HepG2 (cell line): ENCODE results near the gene RBP3. TPM values are rescaled to one million over a fixed set of nuclear protein-coding genes. Genes with fewer than 3 reads are reported as not detected.

Experiments used
- ATAC-seq: fragments of 200-7000 bp; cut with Tn5 transposase; 3 replicates; pipeline ENCODE4 v1.9.1; 2020; ENCODE audit warnings: mild to moderate bottlenecking, moderate library complexity
- BruUV-seq: library from RNA; stranded (reverse); fragments of 400-500 nt; replicated peaks from 2 replicates; lab custom pipeline; 2021; lab: Mats Ljungman, UMichigan
- CTCF ChIA-PET: fragments of 300-600 bp; formaldehyde crosslinking; extraction: SDS; loops from one replicate; lab custom pipeline; 2021; ENCODE audit warnings: low total read pairs, inconsistent platforms, low intra/inter-chr PET ratio; lab: Yijun Ruan, JAX
- POLR2A ChIA-PET: fragments of 350-600 bp; sonication (Branson Sonifier 250); formaldehyde crosslinking; loops from one replicate; lab custom pipeline; 2020; ENCODE audit warnings: antibody characterized with exemption, inconsistent platforms; lab: Yijun Ruan, JAX
- DNase-seq: peaks from one replicate; pipeline ENCODE4 v3.0.0-alpha.2; 2015; ENCODE audit warnings: low spot score
- FAIRE-seq: peaks from 3 replicates; lab custom pipeline; 2011; peaks lifted over from hg19 to GRCh38; lab: Jason Lieb, UNC
- H2AFZ ChIP-seq: one replicate; pipeline ENCODE4 v1.6.1; 2011; ENCODE audit warnings: low read length, inconsistent platforms
- H3K27ac ChIP-seq: fragments of 300-600 bp; 3 replicates; pipeline ENCODE4 v1.8.0; 2011; ENCODE audit warnings: mixed run types, mild to moderate bottlenecking, mixed read lengths, low read length, inconsistent platforms; ENCODE audit not compliant: insufficient read depth; ENCODE audit errors: extremely low read length
- H3K27me3 ChIP-seq, 2 experiments: fragments of 200-600 bp in 1 of 2; 2 replicates in 1 of 2; 3 replicates in 1 of 2; pipeline versions ENCODE4 v1.6.0 to v1.8.0; 2011; ENCODE audit warnings: low read length in 2 of 2, mild to moderate bottlenecking in 2 of 2, moderate library complexity in 2 of 2, inconsistent platforms in 1 of 2; ENCODE audit not compliant: insufficient read depth in 2 of 2, control insufficient read depth in 1 of 2
- H3K36me3 ChIP-seq, 2 experiments: fragments of 200-600 bp in 1 of 2; replicated peaks in 1 of 2; 2 replicates in 1 of 2; 3 replicates in 1 of 2; pipeline versions ENCODE4 v1.5.1 to v1.8.0; 2011; ENCODE audit warnings: low read length in 2 of 2, inconsistent platforms in 1 of 2; ENCODE audit not compliant: insufficient read depth in 2 of 2, control insufficient read depth in 1 of 2
- H3K4me1 ChIP-seq: 2 replicates; pipeline ENCODE4 v1.5.1; 2012; ENCODE audit warnings: low read length, inconsistent platforms; ENCODE audit not compliant: insufficient read depth
- H3K4me2 ChIP-seq: 2 replicates; pipeline ENCODE4 v1.6.0; 2011; ENCODE audit warnings: low read depth, low read length, inconsistent platforms
- H3K4me3 ChIP-seq, 3 experiments: fragments of 200-600 bp in 1 of 3; sonication (generic), shearing (Covaris generic) in 1 of 3; replicated peaks in 1 of 3; 2 replicates each; pipeline ENCODE4 v1.5.1; 2011 to 2016; ENCODE audit warnings: low read length in 3 of 3, inconsistent platforms in 2 of 3, low read depth in 2 of 3, mild to moderate bottlenecking in 2 of 3, control low read depth in 1 of 3, mixed read lengths in 1 of 3; ENCODE audit not compliant: insufficient read depth in 1 of 3
- H3K79me2 ChIP-seq: one replicate; pipeline ENCODE4 v1.6.1; 2011; ENCODE audit warnings: low read length, inconsistent platforms; ENCODE audit not compliant: insufficient read depth
- H3K9ac ChIP-seq: 2 replicates; pipeline ENCODE4 v1.6.0; 2011; ENCODE audit warnings: mild to moderate bottlenecking, low read depth, low read length, inconsistent platforms; ENCODE audit not compliant: insufficient read depth
- H3K9me3 ChIP-seq: 2 replicates; pipeline ENCODE4 v1.5.1; 2012; ENCODE audit warnings: mild to moderate bottlenecking, low read length
- H4K20me1 ChIP-seq: 2 replicates; pipeline ENCODE4 v1.6.0; 2011; ENCODE audit warnings: inconsistent platforms, mild to moderate bottlenecking, low read length, moderate library complexity; ENCODE audit not compliant: insufficient read depth
- ARNT2 ChIP-seq: sonication (generic); formaldehyde crosslinking; IDR thresholded peaks from 2 replicates; pipeline ENCODE4 v1.8.0; 2022; ENCODE audit warnings: mild to moderate bottlenecking, low read depth, missing genetic modification reagents, moderate library complexity
- FOXK2 ChIP-seq: fragments of 450-650 bp; IDR thresholded peaks from 2 replicates; pipeline ENCODE4 v1.6.1; 2016
- HOXA3 ChIP-seq: sonication (generic); formaldehyde crosslinking; IDR thresholded peaks from 2 replicates; pipeline ENCODE4 v1.5.0; 2020; ENCODE audit warnings: missing genetic modification reagents
- ISX ChIP-seq: sonication (generic); formaldehyde crosslinking; conservative IDR thresholded peaks from 2 replicates; pipeline ENCODE4 v1.5.0; 2020; ENCODE audit warnings: missing genetic modification reagents
- KAT8 ChIP-seq: IDR thresholded peaks from 2 replicates; pipeline ENCODE4 v1.6.1; 2016; ENCODE audit warnings: missing genetic modification reagents, missing compliant biosample characterization
- PHF5A ChIP-seq: IDR thresholded peaks from one replicate; pipeline ENCODE4 v1.6.1; 2018; ENCODE audit warnings: low read depth, missing genetic modification reagents; ENCODE audit not compliant: unreplicated experiment
- POLR2AphosphoS5 ChIP-seq: IDR thresholded peaks from 2 replicates; pipeline ENCODE4 v1.6.1; 2012; ENCODE audit warnings: low read depth, low read length
- RXRA ChIP-seq: sonication (generic); formaldehyde crosslinking; IDR thresholded peaks from 2 replicates; pipeline ENCODE4 v1.5.1; 2020; ENCODE audit warnings: missing genetic modification reagents
- SAFB2 ChIP-seq: sonication (generic); formaldehyde crosslinking; IDR thresholded peaks from 2 replicates; pipeline ENCODE4 v1.5.1; 2020; ENCODE audit warnings: missing genetic modification reagents, low read depth, mild to moderate bottlenecking, borderline replicate concordance
- SALL1 ChIP-seq: sonication (generic); formaldehyde crosslinking; IDR thresholded peaks from 2 replicates; pipeline ENCODE4 v1.8.0; 2022; ENCODE audit warnings: mild to moderate bottlenecking, missing genetic modification reagents
- YEATS4 ChIP-seq: sonication (generic); formaldehyde crosslinking; IDR thresholded peaks from 2 replicates; pipeline ENCODE4 v1.4.0; 2020; ENCODE audit warnings: missing genetic modification reagents, borderline replicate concordance
- ZBTB7B ChIP-seq: sonication (generic); formaldehyde crosslinking; IDR thresholded peaks from 2 replicates; pipeline ENCODE4 v1.4.0; 2020; ENCODE audit warnings: missing genetic modification reagents
- ZNF263 ChIP-seq: sonication (generic); formaldehyde crosslinking; IDR thresholded peaks from 2 replicates; pipeline ENCODE4 v1.4.0; 2020; ENCODE audit warnings: missing genetic modification reagents
- ZNF367 ChIP-seq: sonication (generic); formaldehyde crosslinking; IDR thresholded peaks from 2 replicates; pipeline ENCODE4 v1.4.0; 2020; ENCODE audit warnings: missing genetic modification reagents, borderline replicate concordance
- ZSCAN21 ChIP-seq: sonication (generic); formaldehyde crosslinking; IDR thresholded peaks from 2 replicates; pipeline ENCODE4 v1.8.0; 2022; ENCODE audit warnings: mild to moderate bottlenecking, missing genetic modification reagents, moderate library complexity, borderline replicate concordance
- WGBS: methylation state at CpG from one replicate; pipeline ENCODE4 v1.1.6; 2017; ENCODE audit warnings: low lambda C conversion rate; 5-methylcytosine and 5-hydroxymethylcytosine counted together
- in situ Hi-C: cut with HindIII; loops from 2 replicates; pipeline ENCODE4 v1.10.0; 2017; ENCODE audit warnings: low pct_unique_long_range_greater_than_20kb; ENCODE audit not compliant: extremely low pct_ligation_motif_present
- intact Hi-C: fragments of 100-400 bp; cut with micrococcal nuclease; formaldehyde crosslinking; loops from one replicate; pipeline ENCODE4 v1.10.0; 2022; ENCODE audit not compliant: unreplicated experiment
- polyA plus RNA-seq, 8 experiments: library from polyadenylated mRNA; depleted of rRNA in 3 of 8; stranded (reverse) in 7 of 8; unstranded in 1 of 8; fragments of >200 nt; fragmentation: Illumina TruSeq in 4 of 8; extraction: Trizol in 4 of 8; gene quantifications; 2 replicates each; pipeline versions ENCODE4 v1.2.1 to v1.2.3, GENCODE V29; 2011 to 2016; ENCODE audit warnings: low read depth in 4 of 8, missing spikeins in 1 of 8, mixed read lengths in 1 of 8; ENCODE audit not compliant: insufficient read depth in 1 of 8
- total RNA-seq, 5 experiments: library from RNA; depleted of rRNA; stranded (reverse); fragments of >200 nt; fragmentation: Illumina TruSeq; extraction: Trizol; gene quantifications; 2 replicates each; pipeline ENCODE4 v1.2.3, GENCODE V29; 2016; ENCODE audit warnings: low read depth in 1 of 5

The RBP3 gene
- total and polyA plus RNA-seq, 2 of the 13 experiments (the other 11 are each of a cell fraction or from before 2014, with no cell fraction given), result not detected

DNA sequence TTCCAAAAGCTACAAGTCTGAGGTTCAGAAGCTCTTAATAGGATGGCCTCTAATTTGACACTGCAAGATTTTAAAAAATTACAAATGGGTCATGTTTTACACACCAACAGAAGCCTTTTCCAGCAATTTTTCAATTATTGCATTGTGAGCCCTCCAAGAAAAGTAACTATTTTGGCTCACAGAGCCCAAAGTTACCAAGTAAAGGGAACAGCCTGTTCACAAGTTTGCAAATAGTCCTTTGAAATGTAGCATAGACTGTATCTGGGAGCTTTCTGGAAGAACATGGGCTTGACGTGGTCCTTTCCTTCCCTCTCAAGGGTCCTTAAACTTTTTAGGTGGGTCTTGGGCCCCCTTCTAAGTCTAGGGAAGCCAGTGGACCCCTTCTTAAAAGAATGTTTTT lies 49.4 kb upstream of the RBP3 start:
- Histone ChIP-seq H3K79me2 (no peaks in the 10 kb centered on the region), H3K4me3 (no peak overlapping the region), H3K4me1 (no peaks in the 10 kb centered on the region), H3K4me2 (no peak overlapping the region)
- POLR2A ChIA-PET, result no interaction called here
- FAIRE-seq, result no peak
- intact Hi-C loops, result no loop called here
- TF ChIP-seq FOXK2 (no peak), RXRA (CRISPR knock-in tag) (no peak), ISX (CRISPR knock-in tag) (no peak), HOXA3 (CRISPR knock-in tag) (no peak), ZNF367 (CRISPR knock-in tag) (no peak), SAFB2 (CRISPR knock-in tag) (no peak), YEATS4 (CRISPR knock-in tag) (no peak)
- TF ChIP-seq, all 625 proteins: peak for 0
- CTCF ChIA-PET, result no interaction called here
- ATAC-seq, result no peak
- in situ Hi-C loops, result no loop called here
- Histone ChIP-seq H2AFZ (no peak overlapping the region), H4K20me1 (no peaks in the 10 kb centered on the region), H3K27me3 (peaks cover 1 to 59% of the 10 kb centered on the region in 2 experiments; a peak in 3 of 5 replicates), H3K36me3 (no peaks in the 10 kb centered on the region), H3K9ac (no peak overlapping the region), H3K9me3 (no peaks in the 10 kb centered on the region), H3K27ac (no peak overlapping the region)
- BruUV-seq, result no TSS peak
- WGBS, result 0% methylated on average over 1 of the region's 1 CpG
- DNase-seq, result no peak

DNA sequence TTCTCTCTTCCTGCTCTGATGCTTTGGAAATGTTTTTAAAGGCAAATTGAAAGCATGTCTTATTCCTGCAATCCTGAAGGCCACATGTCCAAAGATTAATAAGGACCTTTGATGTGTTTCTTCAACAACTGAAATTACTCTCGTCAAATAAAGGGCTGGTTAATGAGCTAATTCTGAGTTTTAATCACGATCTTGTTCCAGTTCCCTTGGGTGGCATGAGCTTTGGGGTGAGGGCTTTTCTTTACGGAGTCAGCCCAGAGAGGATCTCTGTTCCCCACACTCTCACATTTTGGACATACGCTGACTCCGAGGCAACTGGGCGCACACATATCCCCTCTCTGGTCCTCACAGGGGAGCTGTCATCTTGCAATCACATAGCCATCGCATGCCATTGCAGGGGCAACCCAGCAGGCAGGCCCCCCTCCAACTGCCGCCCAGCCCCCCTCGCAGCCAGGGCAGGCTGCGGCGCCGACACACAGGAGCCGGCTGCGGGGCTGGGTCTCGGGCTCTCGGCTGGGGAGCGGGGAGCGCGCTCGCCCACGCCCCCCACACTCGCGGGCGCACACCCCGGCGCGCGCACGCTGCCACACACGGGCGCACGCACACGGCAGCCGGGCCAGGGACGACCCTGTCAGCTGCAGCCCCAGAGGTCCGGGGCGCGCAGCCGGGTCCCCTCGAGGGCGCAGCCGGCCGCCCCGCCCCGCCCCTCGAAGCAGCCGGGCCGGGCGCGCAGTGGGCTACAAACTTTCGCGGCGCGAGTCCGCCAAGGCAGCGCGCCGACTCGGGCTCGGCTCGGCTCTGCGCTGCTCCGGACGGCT lies 48.3 kb upstream of the RBP3 start, which contains the start of gene GDF10:
Gene GDF10, plus strand, starts transcription at position 587 of the 818 bp plus-strand sequence. CDS start 455 bp downstream, outside the sequence.
- no peaks in the 10 kb centered on the region for H3K36me3 ChIP-seq
- peak within 1 kb of the TSS; percentile 45 for H3K4me2 ChIP-seq
- ATAC-seq, result no peak
- H3K79me2 ChIP-seq, result no peaks in the 10 kb centered on the region
- no peaks in the 10 kb centered on the region for H3K4me1 ChIP-seq
- H3K27ac ChIP-seq, result no peak within 1 kb of the TSS
- WGBS, result 69% methylated on average over 6 of the region's 64 CpGs
- intact Hi-C loops, result no loop called here
- POLR2A ChIA-PET, result no interaction called here
- no peak for DNase-seq
- no peak for FAIRE-seq
- H3K27me3 ChIP-seq, result peaks cover 0 to 55% of the 10 kb centered on the region in 2 experiments; a peak in 2 of 5 replicates
- in situ Hi-C loops, result loop anchor here (10.0 kb wide), 1 partner anchor 275 kb away; no protein-coding TSS in a partner anchor
- peak within 1 kb of the TSS in 1 of 3 experiments; percentile 33; a peak in 2 of 6 replicates for H3K4me3 ChIP-seq
- no peak within 1 kb of the TSS for H3K9ac ChIP-seq
- CTCF ChIA-PET, result no interaction called here
- no peaks in the 10 kb centered on the region for H3K9me3 ChIP-seq
- BruUV-seq, result no TSS peak
- no peak within 1 kb of the TSS for H2AFZ ChIP-seq
- H4K20me1 ChIP-seq, result no peaks in the 10 kb centered on the region
- TF ChIP-seq POLR2AphosphoS5 (no peak), SALL1 (no peak), ARNT2 (no peak), PHF5A (no peak), ZNF263 (CRISPR knock-in tag) (no peak), ZSCAN21 (CRISPR knock-in tag) (no peak), ZBTB7B (CRISPR knock-in tag) (no peak), KAT8 (no peak)
